ENCODE data around the gene ZNF784.

GRCh38 chr19:55669418-55670279, 45.3 kb upstream of the ZNF784 start:
- TF ChIP-seq CTCF (IDR thresholded peaks at IDR 0.05) (no peak), EP300 (IDR thresholded peaks at IDR 0.05) (no peak)
